ENCODE measurements around the gene KIF18B. TPM values are rescaled to one million over a fixed set of nuclear protein-coding genes. Genes with fewer than 3 reads are reported as not detected.

The KIF18B gene
- total and polyA plus RNA-seq, 2 donors (not counting 1 experiment from before 2014, with no cell fraction given): 0.44 to 0.48 TPM

DNA sequence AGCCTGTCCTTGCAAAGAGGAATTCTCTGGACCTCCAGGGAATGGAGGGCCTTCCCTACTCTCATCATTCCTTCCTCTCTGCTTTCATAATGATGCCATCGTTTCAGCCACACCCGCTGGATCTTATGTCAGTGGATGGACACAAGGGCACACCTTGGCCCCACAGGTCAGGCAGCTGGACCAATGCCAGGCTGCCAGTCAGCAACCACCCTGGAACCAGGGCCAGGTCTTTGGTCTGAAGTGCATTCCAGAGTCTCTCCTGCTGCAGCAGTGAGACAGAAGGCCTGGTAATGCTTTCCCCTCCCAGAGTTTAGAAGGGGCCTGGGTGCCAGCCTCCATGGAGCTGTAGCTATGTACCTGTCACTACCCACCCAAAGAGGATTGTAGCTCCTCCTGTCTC is 13.1 kb upstream of the KIF18B start:
- ChIA-PET CTCF (interaction anchor here (0.5 kb wide), 1 partner anchor 125 kb away, joined by 4 read pairs; no protein-coding TSS in a partner anchor), POLR2A (no interaction called here)
- H4K20me1 ChIP-seq (ENCODE audit: control insufficient read depth, insufficient read depth, low read length, poor library complexity, severe bottlenecking): no peaks in the 10 kb centered on the region
- intact Hi-C loops (cut with micrococcal nuclease): no loop called here
- no peak overlapping the region for H3K4me2 ChIP-seq (replicated peaks; ENCODE audit: low read depth, low read length, poor library complexity, severe bottlenecking)
- peaks cover 0 to 73% (median 21%) of the 10 kb centered on the region in 4 experiments for H3K27me3 ChIP-seq (replicated peaks in 1 of 4; ENCODE audit: control extremely low read depth in 1 of 4, control insufficient read depth in 3 of 4, insufficient read depth in 4 of 4, low read length in 3 of 4)
- no peaks in the 10 kb centered on the region for H3K9me3 Mint-ChIP-seq (ENCODE audit: insufficient read depth)
- TF ChIP-seq CTCF (IDR thresholded peaks at IDR 0.05): no peak
- 91% methylated on average over 2 of the region's 2 CpGs for WGBS (ENCODE audit: insufficient coverage)
- H3K4me1 ChIP-seq (ENCODE audit: control insufficient read depth in 2 of 2, insufficient read depth in 2 of 2, low read length in 2 of 2): peaks cover 9 to 18% of the 10 kb centered on the region in 2 donors
- no peak overlapping the region for H3K27ac ChIP-seq (ENCODE audit: low read length in 2 of 2)
- H3K79me2 ChIP-seq (ENCODE audit: control insufficient read depth, insufficient read depth, low read length): no peaks in the 10 kb centered on the region
- peaks cover 9% of the 10 kb centered on the region for H3K4me1 Mint-ChIP-seq
- peaks cover 0 to 7% (median 0%) of the 10 kb centered on the region in 3 donors for H3K9me3 ChIP-seq (ENCODE audit: control extremely low read depth in 1 of 3, control insufficient read depth in 2 of 3, insufficient read depth in 1 of 3, low read length in 2 of 3)
- no peak overlapping the region for H3K4me3 Mint-ChIP-seq
- H3K27me3 Mint-ChIP-seq: peaks cover 61% of the 10 kb centered on the region
- H2AFZ ChIP-seq (ENCODE audit: insufficient read depth, low read depth, low read length, poor library complexity, severe bottlenecking): no peak overlapping the region
- H3K36me3 ChIP-seq (replicated peaks in 1 of 2; ENCODE audit: control extremely low read depth in 1 of 2, control insufficient read depth in 1 of 2, extremely low read depth in 1 of 2, insufficient read depth in 2 of 2, low read length in 1 of 2): no peaks in the 10 kb centered on the region
- no peak overlapping the region for H3K4me3 ChIP-seq (ENCODE audit: control extremely low read depth in 1 of 5, extremely low read depth in 1 of 5, insufficient read depth in 1 of 5, low read depth in 2 of 5, low read length in 4 of 5)
- DNase-seq (no peak), ATAC-seq (ENCODE audit: low read depth) (no peak)
- H3K27ac Mint-ChIP-seq: no peak overlapping the region
- H3K9ac ChIP-seq (ENCODE audit: low read length): no peak overlapping the region

DNA sequence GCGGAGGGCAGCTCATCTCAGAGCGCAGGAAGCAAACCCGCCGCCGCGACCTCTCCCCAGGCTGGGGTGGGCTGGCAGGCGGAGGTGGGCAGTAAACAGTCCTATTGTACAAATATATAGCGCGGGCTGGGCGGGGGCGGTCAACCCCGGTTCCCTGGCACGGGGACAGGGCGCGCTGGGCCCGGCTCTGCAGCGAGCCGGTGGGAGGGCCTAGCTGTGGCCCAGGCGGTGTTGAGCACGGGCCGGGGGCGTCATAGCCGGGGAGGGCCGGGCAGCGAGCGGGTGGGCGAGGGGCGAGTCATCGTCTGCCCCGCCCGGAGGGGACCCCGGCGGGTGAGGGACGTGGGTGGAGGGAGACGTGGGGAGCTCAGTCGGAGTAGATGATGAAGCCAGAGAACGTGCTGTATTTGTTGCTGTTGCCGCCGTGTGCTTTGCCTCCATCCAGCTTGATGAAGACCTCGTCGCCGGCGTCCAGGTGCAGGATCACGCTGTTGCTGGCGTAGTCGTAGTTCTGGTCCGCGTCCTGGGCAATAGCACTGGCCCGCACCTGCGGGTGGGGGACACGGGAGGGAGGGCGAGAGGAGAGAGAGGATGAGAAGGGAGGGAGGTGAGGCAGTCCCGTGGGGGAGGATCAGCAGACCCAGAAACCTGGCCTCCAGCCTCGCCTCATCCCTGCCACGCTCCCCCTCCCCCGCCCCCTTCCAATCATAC is 12.4 kb upstream of the KIF18B start:
- no peak overlapping the region for H3K27ac ChIP-seq (ENCODE audit: low read length in 2 of 2)
- TF ChIP-seq CTCF (IDR thresholded peaks at IDR 0.05): no peak
- no peak for TF ChIP-seq EZH2 (IDR thresholded peaks at IDR 0.05; ENCODE audit: borderline replicate concordance, insufficient read depth, low read depth, low read length, poor library complexity, severe bottlenecking)
- H4K20me1 ChIP-seq (ENCODE audit: control insufficient read depth, insufficient read depth, low read length, poor library complexity, severe bottlenecking): no peaks in the 10 kb centered on the region
- no peaks in the 10 kb centered on the region for H3K79me2 ChIP-seq (ENCODE audit: control insufficient read depth, insufficient read depth, low read length)
- peak overlapping the region; percentile 60 for H3K4me2 ChIP-seq (replicated peaks; ENCODE audit: low read depth, low read length, poor library complexity, severe bottlenecking)
- no peak for DNase-seq
- POLR2A ChIA-PET: no interaction called here
- intact Hi-C loops (cut with micrococcal nuclease): no loop called here
- H3K27me3 ChIP-seq (replicated peaks in 1 of 4; ENCODE audit: control extremely low read depth in 1 of 4, control insufficient read depth in 3 of 4, insufficient read depth in 4 of 4, low read length in 3 of 4): peaks cover 0 to 67% (median 17%) of the 10 kb centered on the region in 4 experiments
- peaks cover 0 to 4% (median 0%) of the 10 kb centered on the region in 3 donors for H3K9me3 ChIP-seq (ENCODE audit: control extremely low read depth in 1 of 3, control insufficient read depth in 2 of 3, insufficient read depth in 1 of 3, low read length in 2 of 3)
- H3K9ac ChIP-seq (ENCODE audit: low read length): peak overlapping the region; percentile 23
- H3K4me1 ChIP-seq (ENCODE audit: control insufficient read depth in 2 of 2, insufficient read depth in 2 of 2, low read length in 2 of 2): peaks cover 9 to 15% of the 10 kb centered on the region in 2 donors
- no peaks in the 10 kb centered on the region for H3K9me3 Mint-ChIP-seq (ENCODE audit: insufficient read depth)
- H3K4me3 Mint-ChIP-seq: peak overlapping the region; percentile 44
- peaks cover 5% of the 10 kb centered on the region for H3K4me1 Mint-ChIP-seq
- peaks cover 56% of the 10 kb centered on the region for H3K27me3 Mint-ChIP-seq
- H3K4me3 ChIP-seq (ENCODE audit: control extremely low read depth in 1 of 5, extremely low read depth in 1 of 5, insufficient read depth in 1 of 5, low read depth in 2 of 5, low read length in 4 of 5): peak overlapping the region in 1 of 5 experiments; percentile 19
- CTCF ChIA-PET: no interaction called here
- WGBS (ENCODE audit: insufficient coverage): 7% methylated on average over 43 of the region's 56 CpGs
- no peak overlapping the region for H3K27ac Mint-ChIP-seq
- peak overlapping the region; percentile 59 for H2AFZ ChIP-seq (ENCODE audit: insufficient read depth, low read depth, low read length, poor library complexity, severe bottlenecking)
- ATAC-seq (ENCODE audit: low read depth): no peak
- no peaks in the 10 kb centered on the region for H3K36me3 ChIP-seq (replicated peaks in 1 of 2; ENCODE audit: control extremely low read depth in 1 of 2, control insufficient read depth in 1 of 2, extremely low read depth in 1 of 2, insufficient read depth in 2 of 2, low read length in 1 of 2)
